Measurements from ENCODE around the gene PPP1R7. TPM values are rescaled to one million over a fixed set of nuclear protein-coding genes. Genes with fewer than 3 reads are reported as not detected.

The PPP1R7 gene
- total and polyA plus RNA-seq, 4 donors = 18.0 to 45.8 (median 29.0) TPM

DNA sequence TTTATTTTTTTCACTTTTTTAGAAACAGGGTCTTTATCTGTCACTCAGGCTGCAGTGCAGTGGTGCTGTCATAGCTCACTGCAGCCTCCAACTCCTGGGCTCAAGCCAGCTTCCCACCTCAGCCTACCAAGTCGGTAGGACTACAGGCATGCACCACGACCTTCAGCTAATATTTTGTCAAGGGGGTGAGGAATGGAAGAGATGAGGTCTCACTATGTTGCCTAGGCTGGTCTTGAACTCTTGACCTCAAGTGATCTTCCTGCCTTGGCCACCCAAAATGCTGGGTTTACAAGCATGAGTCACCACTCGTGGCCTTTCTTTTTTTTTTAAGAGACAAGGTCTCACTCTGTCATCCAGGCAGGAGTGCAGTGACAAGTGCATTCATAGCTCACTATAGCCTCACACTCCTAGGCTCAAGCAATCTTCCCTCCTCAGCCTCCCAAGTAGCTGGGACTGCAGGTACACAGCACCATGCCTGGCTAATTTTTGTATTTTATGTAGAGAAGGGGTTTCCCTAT lies 13.4 kb downstream of the PPP1R7 start:
- Histone ChIP-seq H3K36me3 (ENCODE audit: control insufficient read depth in 4 of 4, insufficient read depth in 3 of 4, low read depth in 1 of 4, low read length in 3 of 4) (peaks cover 19 to 65% (median 41%) of the 10 kb centered on the region in 4 donors), H3K4me1 (ENCODE audit: control insufficient read depth in 4 of 4, insufficient read depth in 4 of 4, low read length in 3 of 4) (no peaks in the 10 kb centered on the region), H3K9ac (ENCODE audit: low read depth in 1 of 2, low read length in 2 of 2) (no peak overlapping the region), H3K27me3 (ENCODE audit: control insufficient read depth in 4 of 4, insufficient read depth in 4 of 4, low read length in 3 of 4) (no peaks in the 10 kb centered on the region), H3K27ac (ENCODE audit: low read depth in 1 of 2, low read length in 2 of 2) (no peak overlapping the region), H3K9me3 (ENCODE audit: control insufficient read depth in 4 of 4, low read length in 3 of 4) (no peaks in the 10 kb centered on the region), H3K4me3 (ENCODE audit: low read depth in 1 of 3, low read length in 3 of 3) (no peak overlapping the region)
- WGBS = 86% methylated on average over 3 of the region's 3 CpGs
- DNase-seq (ENCODE audit: low spot score) = no peak
- TF ChIP-seq SP1 (IDR thresholded peaks at IDR 0.05) = no peak
- no peak for TF ChIP-seq EGR1 (IDR thresholded peaks at IDR 0.05; ENCODE audit: low read depth in 2 of 2)
- TF ChIP-seq YY1 (IDR thresholded peaks at IDR 0.05) = no peak
- no peak for TF ChIP-seq TAF1 (conservative IDR thresholded peaks at IDR 0.05)
- TF ChIP-seq RAD21 (IDR thresholded peaks at IDR 0.05) = no peak

DNA sequence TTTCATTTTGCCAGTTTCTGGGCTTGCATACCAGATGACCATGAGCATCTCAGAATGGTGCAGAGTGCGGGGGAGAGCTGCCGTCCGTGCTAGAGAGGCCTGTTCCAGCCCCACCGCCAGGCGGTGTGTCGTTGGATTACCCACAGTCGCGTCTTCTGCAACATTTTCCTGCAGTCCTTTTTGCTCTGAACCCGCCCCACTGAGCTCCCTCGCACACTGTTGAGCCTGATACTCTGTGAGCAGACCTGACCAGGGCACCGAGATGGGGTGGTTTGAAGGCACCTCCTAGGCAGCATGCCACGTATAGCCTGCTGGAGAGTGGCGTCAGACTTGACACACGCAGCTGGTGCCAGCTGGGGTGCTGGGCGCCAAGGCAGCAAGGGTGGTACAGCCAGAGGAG lies 18.1 kb downstream of the PPP1R7 start:
- peaks cover 14 to 70% (median 48%) of the 10 kb centered on the region in 4 donors for H3K36me3 ChIP-seq (ENCODE audit: control insufficient read depth in 4 of 4, insufficient read depth in 3 of 4, low read depth in 1 of 4, low read length in 3 of 4)
- 97% methylated on average over 15 of the region's 15 CpGs for WGBS

More for the DNA sequence above, 18.1 kb downstream of the PPP1R7 start:
- DNase-seq (ENCODE audit: low spot score) = no peak
- TF ChIP-seq TAF1 (conservative IDR thresholded peaks at IDR 0.05) = no peak
- TF ChIP-seq, protein P1, sequence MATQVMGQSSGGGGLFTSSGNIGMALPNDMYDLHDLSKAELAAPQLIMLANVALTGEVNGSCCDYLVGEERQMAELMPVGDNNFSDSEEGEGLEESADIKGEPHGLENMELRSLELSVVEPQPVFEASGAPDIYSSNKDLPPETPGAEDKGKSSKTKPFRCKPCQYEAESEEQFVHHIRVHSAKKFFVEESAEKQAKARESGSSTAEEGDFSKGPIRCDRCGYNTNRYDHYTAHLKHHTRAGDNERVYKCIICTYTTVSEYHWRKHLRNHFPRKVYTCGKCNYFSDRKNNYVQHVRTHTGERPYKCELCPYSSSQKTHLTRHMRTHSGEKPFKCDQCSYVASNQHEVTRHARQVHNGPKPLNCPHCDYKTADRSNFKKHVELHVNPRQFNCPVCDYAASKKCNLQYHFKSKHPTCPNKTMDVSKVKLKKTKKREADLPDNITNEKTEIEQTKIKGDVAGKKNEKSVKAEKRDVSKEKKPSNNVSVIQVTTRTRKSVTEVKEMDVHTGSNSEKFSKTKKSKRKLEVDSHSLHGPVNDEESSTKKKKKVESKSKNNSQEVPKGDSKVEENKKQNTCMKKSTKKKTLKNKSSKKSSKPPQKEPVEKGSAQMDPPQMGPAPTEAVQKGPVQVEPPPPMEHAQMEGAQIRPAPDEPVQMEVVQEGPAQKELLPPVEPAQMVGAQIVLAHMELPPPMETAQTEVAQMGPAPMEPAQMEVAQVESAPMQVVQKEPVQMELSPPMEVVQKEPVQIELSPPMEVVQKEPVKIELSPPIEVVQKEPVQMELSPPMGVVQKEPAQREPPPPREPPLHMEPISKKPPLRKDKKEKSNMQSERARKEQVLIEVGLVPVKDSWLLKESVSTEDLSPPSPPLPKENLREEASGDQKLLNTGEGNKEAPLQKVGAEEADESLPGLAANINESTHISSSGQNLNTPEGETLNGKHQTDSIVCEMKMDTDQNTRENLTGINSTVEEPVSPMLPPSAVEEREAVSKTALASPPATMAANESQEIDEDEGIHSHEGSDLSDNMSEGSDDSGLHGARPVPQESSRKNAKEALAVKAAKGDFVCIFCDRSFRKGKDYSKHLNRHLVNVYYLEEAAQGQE (IDR thresholded peaks at IDR 0.05) = no peak
- TF ChIP-seq CTCF (IDR thresholded peaks at IDR 0.05; ENCODE audit: low read depth, low read length, missing input control) = no peak
- TF ChIP-seq HNF4A (conservative IDR thresholded peaks at IDR 0.05) = no peak
- no peak for TF ChIP-seq JUND (IDR thresholded peaks at IDR 0.05)
- TF ChIP-seq RAD21 (IDR thresholded peaks at IDR 0.05) = no peak
- TF ChIP-seq, protein P2, sequence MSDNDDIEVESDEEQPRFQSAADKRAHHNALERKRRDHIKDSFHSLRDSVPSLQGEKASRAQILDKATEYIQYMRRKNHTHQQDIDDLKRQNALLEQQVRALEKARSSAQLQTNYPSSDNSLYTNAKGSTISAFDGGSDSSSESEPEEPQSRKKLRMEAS (IDR thresholded peaks at IDR 0.05) = no peak
- no peak for TF ChIP-seq ATF3 (IDR thresholded peaks at IDR 0.05)
- no peak for TF ChIP-seq SP1 (IDR thresholded peaks at IDR 0.05)
- H3K4me1 ChIP-seq (ENCODE audit: control insufficient read depth in 4 of 4, insufficient read depth in 4 of 4, low read length in 3 of 4) = no peaks in the 10 kb centered on the region
- H3K4me3 ChIP-seq (ENCODE audit: low read depth in 1 of 3, low read length in 3 of 3) = no peak overlapping the region
- H3K9me3 ChIP-seq (ENCODE audit: control insufficient read depth in 4 of 4, low read length in 3 of 4) = peaks cover 0 to 6% (median 2%) of the 10 kb centered on the region in 4 donors
- H3K27me3 ChIP-seq (ENCODE audit: control insufficient read depth in 4 of 4, insufficient read depth in 4 of 4, low read length in 3 of 4) = no peaks in the 10 kb centered on the region
- H3K9ac ChIP-seq (ENCODE audit: low read depth in 1 of 2, low read length in 2 of 2) = no peak overlapping the region
- H3K27ac ChIP-seq (ENCODE audit: low read depth in 1 of 2, low read length in 2 of 2) = no peak overlapping the region

Data from liver (tissue), 9 donors.